ENCODE results near the gene EXOSC1.
"Not testable (repeated sequence)": the region's sequence is repeated elsewhere in the genome, so short reads cannot be mapped to it uniquely, and the experiment has no call there.

EXOSC1 gene

GRCh38 chr10:97407211-97407951 lies 38.4 kb downstream of the EXOSC1 start:
- DNase-seq = peak; percentile 84

DNA sequence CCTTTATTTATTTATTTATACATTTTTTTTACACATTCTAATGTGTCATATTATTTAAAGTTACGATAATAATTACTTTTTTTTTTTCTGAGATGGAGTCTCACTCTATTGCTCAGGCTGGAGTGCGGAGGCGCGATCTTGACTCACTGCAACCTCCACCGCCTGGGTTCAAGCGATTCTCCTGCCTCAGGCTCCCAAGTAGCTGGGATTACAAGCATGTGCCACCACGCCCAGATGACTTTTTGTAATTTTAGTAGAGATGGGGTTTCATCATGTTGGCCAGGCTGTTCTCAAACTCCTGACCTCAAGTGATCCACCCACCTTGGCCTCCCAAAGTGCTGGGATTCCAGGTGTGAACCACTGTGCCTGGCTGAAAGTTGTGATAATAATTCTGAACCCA lies 39.3 kb downstream of the EXOSC1 start:
- DNase-seq = not testable (repeated sequence)

- DNase-seq = peak; percentile 13
Observed at GRCh38 chr10:97406064-97406463, 39.7 kb downstream of the EXOSC1 start.

DNA sequence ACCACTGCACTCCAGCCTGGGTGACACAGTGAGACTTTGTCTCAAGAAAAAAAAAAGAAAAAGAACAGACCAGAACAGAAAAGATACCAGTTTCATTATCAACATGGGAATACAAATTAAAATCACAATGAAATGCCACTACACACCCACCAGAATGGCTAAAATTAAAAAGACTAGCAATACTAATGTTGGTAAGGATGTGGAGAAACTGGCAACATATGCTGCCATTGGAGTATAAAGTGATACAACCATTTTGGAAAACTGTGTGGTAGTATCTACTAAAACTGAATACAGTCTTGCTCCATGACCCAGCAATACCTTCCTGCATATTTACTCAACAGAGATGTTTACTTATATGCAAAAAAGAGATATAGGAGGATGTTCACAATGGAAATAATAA lies 41.8 kb downstream of the EXOSC1 start:
- DNase-seq = no peak

DNA sequence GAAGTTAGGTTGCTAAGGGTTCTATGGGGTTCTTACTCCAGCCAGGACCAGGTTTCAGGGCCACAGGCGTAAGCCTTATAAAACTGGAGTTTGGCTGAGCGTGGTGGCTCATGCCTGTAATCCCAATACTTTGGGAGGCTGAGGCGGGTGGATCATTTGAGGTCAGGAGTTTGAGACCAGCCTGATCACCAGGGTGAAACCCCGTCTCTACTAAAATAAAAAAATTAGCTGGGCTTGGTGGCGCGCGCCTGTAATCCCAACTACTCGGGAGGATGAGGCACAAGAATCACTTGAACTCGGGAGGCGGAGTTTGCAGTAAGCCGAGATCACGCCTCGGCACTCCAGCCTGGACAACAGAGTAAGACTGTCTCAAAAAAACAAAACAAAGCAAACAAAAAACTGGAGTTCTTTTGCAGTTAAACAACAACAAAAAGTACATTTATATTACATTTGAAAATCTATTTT lies 44.3 kb downstream of the EXOSC1 start:
- no peak for DNase-seq

DNA sequence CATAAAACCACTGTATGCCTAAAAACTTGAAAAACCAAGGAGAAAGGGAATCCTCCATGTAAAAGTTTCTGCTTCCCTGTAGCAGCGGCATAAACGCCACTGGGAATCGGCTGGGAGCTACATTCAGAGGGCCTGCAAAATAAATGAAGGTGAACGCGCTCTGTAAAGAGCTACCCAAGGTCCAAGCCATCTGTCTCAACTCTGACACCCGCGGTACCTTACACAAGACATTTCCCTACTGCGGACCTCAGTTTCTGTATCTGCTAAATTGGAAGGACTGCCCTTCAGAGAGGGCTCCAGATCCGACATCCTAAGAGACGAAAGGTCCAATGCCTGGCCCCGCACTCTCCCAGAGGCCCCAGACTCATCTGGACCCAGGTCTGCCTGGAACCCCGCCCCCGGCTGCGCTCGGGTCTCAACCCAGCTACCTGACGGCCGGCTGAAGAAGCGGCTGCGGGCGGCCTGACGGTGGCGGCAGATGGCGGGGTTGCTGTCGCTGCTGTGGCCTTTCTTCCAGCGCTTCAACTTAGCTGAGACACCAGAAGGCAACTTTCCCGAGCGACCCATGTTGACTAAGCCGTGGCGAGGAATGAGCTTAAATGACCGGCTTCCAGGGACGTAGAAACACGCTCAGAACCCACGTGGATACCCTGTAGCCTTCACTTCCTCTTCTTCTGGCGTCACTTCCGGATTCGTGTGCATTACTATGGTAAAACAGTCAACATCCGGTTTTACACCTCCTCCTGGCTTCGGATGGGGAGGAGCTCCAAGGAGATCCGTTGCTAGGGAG lies 44.9 kb downstream of the EXOSC1 start, which contains the start of gene RRP12:
TSS of gene RRP12 (minus strand) at position 676 of the 790 bp plus-strand sequence. CDS start at position 567, 109 bp downstream.
- DNase-seq = peak; percentile 96

DNA sequence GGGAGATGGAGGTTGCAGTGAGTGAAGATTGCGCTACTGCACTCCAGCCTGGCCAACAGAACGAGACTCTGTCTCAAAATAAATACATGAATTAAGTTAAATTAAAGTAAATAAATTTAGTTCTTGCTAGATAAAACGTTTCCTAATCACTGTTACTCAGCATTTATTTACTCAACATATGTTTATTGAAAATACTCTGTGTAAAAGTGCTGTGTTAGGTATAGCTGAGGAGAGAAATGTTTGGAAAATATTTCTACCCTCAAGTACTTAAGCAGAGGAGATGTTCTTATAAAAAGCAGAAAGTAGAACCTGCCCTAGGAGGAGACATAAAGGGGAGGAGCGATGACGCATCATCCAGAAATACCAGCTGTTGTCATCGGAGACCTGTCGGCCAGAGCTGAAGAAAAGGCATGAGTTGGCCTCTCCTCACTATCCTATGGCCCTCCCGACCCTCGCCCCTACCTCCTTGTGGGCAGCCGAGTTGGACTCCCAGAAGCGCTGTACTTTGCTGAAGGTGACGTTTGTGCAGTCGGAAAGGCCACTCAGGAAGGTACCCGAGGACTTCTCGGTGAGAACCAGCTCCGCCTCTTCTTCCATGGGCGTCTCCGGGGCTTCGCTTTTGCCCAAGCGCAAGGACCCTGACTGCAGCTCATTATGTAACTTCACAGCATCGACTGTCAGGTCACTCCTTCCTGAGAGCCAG lies 45.8 kb downstream of the EXOSC1 start:
- DNase-seq = peak; percentile 31

GRCh38 chr10:97396056-97396455 lies 49.8 kb downstream of the EXOSC1 start:
- DNase-seq = no peak

- no peak for DNase-seq
Observed at GRCh38 chr10:97393034-97393573, 52.7 kb downstream of the EXOSC1 start.

- DNase-seq = no peak
Observed at GRCh38 chr10:97390091-97390490, 55.7 kb downstream of the EXOSC1 start.

DNA sequence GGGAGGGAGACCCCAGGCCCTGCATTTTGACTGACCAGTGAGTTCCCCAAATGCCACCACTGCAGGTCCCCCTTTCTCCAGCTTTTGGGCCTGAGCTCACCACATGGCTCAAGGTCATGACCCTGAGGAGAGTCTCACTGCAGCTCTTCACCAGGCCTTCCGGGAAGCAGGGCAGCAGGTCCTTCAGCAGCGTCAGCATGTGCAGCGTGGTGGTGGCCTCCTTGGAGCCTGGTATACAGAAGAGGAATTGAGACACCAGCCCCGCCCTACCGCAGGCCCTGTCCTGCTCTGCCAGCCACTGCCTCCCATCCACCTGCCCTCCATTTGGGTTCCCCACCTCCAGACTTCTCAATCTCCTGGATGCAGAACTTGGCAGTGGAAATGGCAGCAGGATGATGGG lies 57.7 kb downstream of the EXOSC1 start:
- no peak for DNase-seq
